Caki2 (cell line): ENCODE data around the gene RAB39A. TPM values are rescaled to one million over a fixed set of nuclear protein-coding genes. Genes with fewer than 3 reads are reported as not detected.

ENCODE experiments used
- DNase-seq: peaks from one replicate; pipeline ENCODE4 v3.0.0-alpha.2; 2015; ENCODE audit warnings: low read depth
- in situ Hi-C: cut with HindIII; loops from 2 replicates; pipeline ENCODE4 v1.10.0; 2016; ENCODE audit warnings: low sequenced_read_pairs, low pct_unique_long_range_greater_than_20kb, mixed read lengths
- total RNA-seq: library from RNA; depleted of rRNA; stranded (reverse); fragments of >200 nt; shearing (Covaris generic); gene quantifications from 2 replicates; pipeline ENCODE4 v1.2.3, GENCODE V29; 2014; ENCODE audit warnings: low replicate concordance; rRNA removed

Gene RAB39A
- total RNA-seq, 1 experiment from 2014 or later, result 0.07 TPM

GRCh38 chr11:108009497-108010370 is 81.5 kb downstream of the RAB39A start:
- in situ Hi-C loops, result no loop called here
- no peak for DNase-seq

GRCh38 chr11:108012139-108012725 is 84.0 kb downstream of the RAB39A start:
- in situ Hi-C loops, result no loop called here
- DNase-seq, result no peak

Other genes starting within 250 kb of the RAB39A start
- not detected in 2 replicates for gene SLN, start 216.4 kb upstream of the RAB39A start, total RNA-seq
- 29.3 and 32.0 TPM in 2 replicates for gene SLC35F2, start 69.7 kb upstream of the RAB39A start, total RNA-seq
- 10.0 and 14.7 TPM in 2 replicates for gene CUL5, start 80.5 kb downstream of the RAB39A start, total RNA-seq
- gene ACAT1, start 193.1 kb downstream of the RAB39A start, total RNA-seq, result 128 and 168 TPM in 2 replicates